H4 (cell line): ENCODE results near the gene RAD51B. TPM values are rescaled to one million over a fixed set of nuclear protein-coding genes. Genes with fewer than 3 reads are reported as not detected.
A peak's percentile ranks its signal among the peaks of the same experiment; 100 is the strongest.

Experiments used
- DNase-seq: peaks from one replicate; pipeline ENCODE4 v3.0.0-alpha.2; 2015; ENCODE audit warnings: low spot score
- total RNA-seq: library from RNA; depleted of rRNA; stranded (reverse); fragments of >200 nt; shearing (Covaris generic); gene quantifications from 2 replicates; pipeline ENCODE4 v1.2.3, GENCODE V29; 2014

RAD51B gene
- total RNA-seq, 1 experiment from 2014 or later = 11.2 TPM

GRCh38 chr14:68325267-68325807, 505.8 kb downstream of the RAD51B start:
- no peak for DNase-seq

- DNase-seq = no peak
Measured at GRCh38 chr14:68327231-68327630, 507.7 kb downstream of the RAD51B start.

DNA sequence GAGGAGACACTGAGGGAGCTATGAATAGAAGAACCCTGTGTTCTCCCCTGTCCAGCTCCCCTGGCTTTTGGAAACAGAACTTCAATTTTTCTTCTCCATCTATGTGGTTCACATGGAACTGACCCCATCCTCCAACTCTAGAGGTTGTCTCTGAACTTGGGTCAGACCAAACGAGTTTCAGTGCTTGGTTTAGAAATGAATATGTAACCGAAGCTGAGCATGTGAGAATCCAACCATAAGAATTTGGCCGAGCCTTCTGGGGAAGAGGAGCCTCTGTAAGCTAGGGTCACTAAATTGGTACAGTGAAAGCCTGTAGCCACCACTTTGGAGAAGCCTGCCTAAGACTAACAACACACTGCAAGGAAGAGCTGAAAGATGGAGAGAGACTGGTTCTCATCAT, 508.9 kb downstream of the RAD51B start:
- DNase-seq = no peak

DNA sequence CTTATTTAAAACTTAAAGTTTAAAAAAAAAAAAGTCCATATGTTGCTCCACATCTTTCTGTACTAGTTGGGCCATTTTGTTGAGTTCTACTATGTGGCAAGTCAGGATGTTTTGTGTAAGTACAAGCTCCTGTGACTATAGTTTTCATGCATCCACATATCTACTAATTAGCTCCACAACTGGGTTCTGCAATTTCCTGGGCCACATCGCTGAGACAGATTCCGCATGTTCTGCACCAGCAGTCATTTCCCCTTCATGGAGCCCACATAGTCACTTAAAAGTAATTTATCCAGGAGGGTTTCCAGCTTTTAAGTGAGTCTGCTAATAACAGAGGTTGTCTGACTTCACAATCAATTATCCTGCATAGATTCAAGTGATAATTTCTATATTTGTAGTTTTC, 511.8 kb downstream of the RAD51B start:
- DNase-seq = no peak

GRCh38 chr14:68331991-68332390, 512.4 kb downstream of the RAD51B start:
- DNase-seq = no peak

DNA sequence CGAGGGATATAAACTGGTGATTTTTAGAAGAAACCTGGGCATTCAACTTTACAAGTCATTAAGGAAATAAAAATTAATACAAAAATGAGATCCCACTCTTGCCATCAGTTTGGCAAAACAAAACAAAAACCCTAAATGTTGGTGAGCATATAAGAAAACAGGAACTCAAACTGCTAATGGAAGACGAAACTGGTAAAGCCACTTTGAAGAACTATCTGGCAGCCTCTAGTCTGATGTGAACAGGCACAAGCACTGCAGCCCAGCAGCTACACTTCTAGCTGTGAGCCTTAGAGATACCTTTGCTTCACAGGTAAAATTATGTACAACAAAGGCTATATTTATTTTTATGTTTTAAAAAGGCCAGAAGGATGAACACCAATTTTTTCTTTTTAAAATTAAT, 513.7 kb downstream of the RAD51B start:
- DNase-seq = no peak

DNA sequence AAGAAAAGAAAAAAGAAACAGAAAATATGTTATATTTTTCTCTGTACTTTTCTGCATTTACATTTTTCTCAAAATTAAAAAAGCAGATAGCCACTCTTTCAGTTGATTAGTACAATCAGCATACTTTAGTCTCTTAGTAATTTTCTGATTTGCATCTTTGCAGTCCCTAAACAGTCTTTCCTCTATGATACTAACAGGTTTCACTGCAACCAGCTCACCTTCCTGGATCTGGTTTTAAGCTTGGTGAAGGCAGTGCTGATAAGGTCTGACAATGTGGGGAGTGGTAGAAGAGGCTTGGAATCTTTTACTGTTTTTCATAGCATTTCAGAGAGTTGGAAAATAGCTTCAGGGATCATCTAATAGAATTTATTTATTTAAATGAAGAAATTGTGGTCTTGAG, 515.7 kb downstream of the RAD51B start:
- DNase-seq = no peak

GRCh38 chr14:68336165-68336564, 516.6 kb downstream of the RAD51B start:
- DNase-seq = no peak

- no peak for DNase-seq
Measured at GRCh38 chr14:68337279-68337678, 517.7 kb downstream of the RAD51B start.

DNA sequence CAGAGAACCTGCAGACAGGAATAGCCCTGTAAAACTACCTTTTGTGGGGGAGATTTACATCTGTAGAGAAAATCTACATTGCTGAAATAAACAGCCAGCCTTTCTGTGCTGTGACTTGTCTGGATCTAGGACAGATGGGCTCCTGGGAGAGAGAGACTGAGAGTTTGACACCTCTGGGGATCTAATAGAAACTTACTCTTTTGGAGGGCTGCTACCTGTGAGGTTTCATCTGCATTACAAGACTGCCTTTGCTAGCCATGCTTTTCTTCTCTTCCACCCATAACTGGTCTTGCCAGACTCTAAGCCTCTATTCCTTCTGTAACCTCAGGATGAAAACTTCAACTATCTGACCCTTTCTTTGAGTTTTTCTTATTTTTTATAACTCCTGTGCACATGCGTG, 520.7 kb downstream of the RAD51B start:
- no peak for DNase-seq

GRCh38 chr14:68341411-68342212, 522.0 kb downstream of the RAD51B start:
- no peak for DNase-seq

DNA sequence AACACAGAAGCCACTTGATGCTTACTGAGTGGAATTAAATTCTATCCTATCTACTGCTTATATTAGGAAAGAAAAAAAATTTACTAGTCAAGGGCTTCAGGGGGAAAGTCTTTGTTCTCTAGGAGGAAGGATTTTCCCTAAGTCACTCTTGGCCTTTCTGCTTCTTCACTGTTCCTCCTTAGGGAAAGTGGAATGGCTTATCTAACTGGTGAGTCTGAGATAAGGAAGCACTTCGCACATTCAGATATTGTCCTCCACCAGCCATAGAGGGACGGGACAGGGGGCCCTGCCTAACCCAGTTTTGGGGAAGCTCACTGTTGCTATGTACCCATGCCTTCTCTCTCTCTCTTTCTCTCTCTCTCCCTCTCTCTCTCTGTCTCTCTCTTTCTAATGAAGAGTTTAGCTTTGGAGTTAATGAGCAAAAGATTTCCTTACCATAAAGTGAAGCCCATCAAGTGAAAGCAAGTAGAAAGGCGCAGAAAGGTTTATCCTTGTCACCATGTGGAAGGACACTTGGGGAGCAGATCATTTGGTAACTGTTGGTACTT, 522.7 kb downstream of the RAD51B start:
- no peak for DNase-seq

GRCh38 chr14:68343534-68344118, 524.0 kb downstream of the RAD51B start:
- no peak for DNase-seq

- DNase-seq = no peak
Measured at GRCh38 chr14:68345738-68346137, 526.2 kb downstream of the RAD51B start.

GRCh38 chr14:68346556-68347343, 527.2 kb downstream of the RAD51B start:
- DNase-seq = no peak

DNA sequence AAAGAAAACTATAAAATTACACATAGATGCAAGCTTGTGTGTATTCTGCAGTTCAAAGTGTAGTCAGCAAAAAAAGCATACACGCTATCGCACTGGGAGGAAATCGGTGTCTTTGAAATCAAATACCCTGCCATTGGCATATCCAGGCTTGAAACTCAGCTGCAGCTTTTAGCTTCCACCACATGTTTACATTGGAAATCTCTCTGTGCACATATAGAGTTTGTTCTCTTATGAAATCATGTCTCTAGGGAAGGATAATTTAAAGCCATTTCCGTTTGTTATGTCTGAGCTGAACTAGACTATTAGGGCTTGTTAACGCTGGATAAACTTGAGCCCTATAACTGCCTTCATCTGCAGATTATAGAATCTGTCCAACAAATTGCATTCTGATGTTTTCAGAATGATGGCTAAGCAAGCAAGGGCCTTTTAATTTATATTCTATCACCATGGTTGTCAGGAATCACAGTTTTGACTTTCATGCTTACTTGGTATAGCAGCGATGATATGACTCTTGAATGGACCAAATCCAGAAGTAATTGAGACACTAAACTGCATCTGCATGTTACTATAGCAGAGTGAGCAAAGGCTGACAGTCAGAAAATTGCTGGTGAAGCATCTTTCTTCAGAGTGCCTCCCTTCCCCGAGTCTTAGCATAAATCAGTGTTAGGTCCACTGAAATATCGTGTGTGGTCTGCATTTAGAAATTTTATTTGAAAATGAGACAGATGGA, 530.5 kb downstream of the RAD51B start:
- peak; percentile 86 for DNase-seq

DNA sequence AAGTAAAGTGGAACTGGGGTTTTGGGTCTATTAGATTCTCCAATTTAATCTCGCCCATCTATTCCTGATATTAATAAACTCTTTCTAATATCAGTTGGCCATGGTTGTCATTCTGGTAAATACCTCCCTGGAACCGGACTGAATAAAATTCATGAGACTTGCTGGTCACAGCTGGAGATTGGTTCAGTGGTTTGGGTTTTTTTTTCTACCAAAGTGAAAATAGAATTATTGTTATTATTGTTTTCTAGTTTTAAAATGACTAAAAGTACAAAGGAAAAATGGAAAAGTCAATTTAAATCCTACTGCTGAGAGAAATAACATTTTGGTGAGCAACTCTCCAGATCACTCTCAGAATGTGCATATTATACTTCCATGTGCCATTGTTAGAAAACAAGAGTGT, 535.8 kb downstream of the RAD51B start:
- no peak for DNase-seq

DNA sequence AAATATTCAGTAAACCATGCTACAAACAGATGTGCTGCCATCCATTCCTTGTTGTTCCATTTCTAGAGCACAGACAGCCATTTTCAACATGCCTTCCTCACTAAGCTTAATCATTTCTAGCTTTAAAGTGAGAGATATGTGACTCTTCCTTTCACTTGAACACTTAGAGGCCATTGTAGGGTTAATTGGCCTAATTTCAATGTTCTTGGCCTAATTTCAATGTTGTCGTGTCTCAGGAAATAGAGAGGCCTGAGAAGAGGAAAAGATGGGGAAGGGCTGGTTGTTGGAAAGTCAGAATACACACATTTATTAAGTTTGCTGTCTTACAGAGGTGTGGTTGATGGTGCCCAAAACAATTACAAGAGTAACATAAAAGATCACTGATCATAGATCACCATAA, 538.2 kb downstream of the RAD51B start:
- no peak for DNase-seq

- no peak for DNase-seq
Measured at GRCh38 chr14:68358500-68358899, 538.9 kb downstream of the RAD51B start.

GRCh38 chr14:68359022-68359836, 539.6 kb downstream of the RAD51B start:
- no peak for DNase-seq
